Measurements from ENCODE around the gene DPM2.

The DPM2 gene

GRCh38 chr9:127937388-127938297 lies at the start of gene DPM2:
Gene DPM2 (minus strand): TSS chr9:127937854. CDS start chr9:127937820, 34 bp downstream.
- DNase-seq: peak; percentile 87

- DNase-seq: no peak
Measured at GRCh38 chr9:127987103-127987614, 49.5 kb upstream of the DPM2 start.

GRCh38 chr9:127985011-127985410 lies 47.4 kb upstream of the DPM2 start:
- no peak for DNase-seq

GRCh38 chr9:127983847-127984289 lies 46.2 kb upstream of the DPM2 start:
- DNase-seq: no peak

- no peak for DNase-seq
Measured at GRCh38 chr9:127982912-127983311, 45.3 kb upstream of the DPM2 start.

DNA sequence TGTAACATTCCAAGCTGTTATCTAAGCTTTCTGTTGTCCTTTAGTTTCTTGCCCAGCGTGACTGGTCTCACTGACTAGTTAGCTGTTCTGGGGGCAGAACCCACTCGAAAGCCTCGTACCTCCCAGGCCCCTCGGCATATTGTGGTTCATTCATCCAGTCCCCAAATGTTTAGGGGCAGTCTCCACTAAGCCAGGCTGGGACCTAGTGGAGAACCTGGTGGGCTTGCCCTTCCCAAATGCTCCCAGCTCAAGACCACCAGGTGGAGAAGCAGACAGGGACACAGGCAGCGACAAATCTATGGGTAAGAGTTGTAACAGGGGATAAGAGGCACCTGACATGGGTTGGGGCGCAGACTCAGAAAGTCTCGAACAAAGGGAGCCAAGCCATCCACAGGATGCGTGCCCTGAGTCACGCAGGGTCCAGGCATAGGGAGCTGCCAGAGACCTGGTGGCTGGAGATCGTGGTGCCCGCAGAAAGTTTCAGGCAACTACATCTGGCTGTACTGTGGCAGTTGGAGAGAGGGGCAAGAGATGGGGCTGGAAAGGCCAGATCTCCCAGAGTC lies 44.0 kb upstream of the DPM2 start:
- no peak for DNase-seq

DNA sequence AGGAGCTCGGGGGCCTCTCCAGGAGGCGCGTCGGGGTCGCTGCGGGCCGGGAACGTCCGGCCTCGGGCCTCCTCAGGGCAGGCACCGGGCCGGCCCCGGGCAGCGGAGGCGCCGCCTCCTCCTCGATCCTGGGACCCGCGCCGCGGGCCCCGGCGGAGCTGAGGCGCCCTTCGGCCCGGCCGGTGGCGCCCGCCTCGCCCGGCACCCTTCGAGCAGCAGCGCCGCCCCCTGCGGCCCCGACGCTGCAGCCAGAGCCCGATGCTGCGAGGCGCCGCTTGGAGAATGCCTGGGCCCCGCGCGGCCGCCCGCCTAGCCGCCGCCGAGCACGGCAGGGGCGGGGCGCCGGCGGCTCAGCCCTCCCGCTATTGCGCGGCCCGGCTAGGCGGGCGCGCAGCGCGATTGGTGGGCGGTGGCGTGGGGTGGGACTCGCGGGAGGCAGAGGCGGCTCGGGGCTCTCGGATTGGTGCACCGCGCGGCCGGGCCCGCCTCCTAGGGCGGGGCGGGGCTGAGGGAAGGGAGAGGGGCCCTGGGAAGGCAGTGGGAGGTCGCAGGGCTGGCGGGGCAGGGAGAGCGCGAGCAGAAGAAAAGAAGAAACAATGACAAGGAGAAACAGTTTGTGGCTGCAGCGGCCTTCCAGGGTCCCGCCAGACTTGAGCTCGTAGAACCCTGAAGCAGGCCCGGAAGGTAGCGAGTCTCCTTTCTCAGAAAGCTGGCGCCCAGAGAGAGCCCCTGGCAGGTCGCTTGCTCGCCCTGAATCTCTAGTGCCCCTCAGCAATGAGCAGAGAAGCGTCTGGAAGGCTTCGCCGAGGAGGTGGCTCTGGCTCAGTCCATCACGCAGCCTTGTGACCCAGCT lies 43.3 kb upstream of the DPM2 start, which contains the start of gene EEIG1:
TSS of gene EEIG1 (minus strand) at position 284 of the 853 bp plus-strand sequence. CDS start 852 bp downstream, outside the sequence.
- DNase-seq: peak; percentile 98

DNA sequence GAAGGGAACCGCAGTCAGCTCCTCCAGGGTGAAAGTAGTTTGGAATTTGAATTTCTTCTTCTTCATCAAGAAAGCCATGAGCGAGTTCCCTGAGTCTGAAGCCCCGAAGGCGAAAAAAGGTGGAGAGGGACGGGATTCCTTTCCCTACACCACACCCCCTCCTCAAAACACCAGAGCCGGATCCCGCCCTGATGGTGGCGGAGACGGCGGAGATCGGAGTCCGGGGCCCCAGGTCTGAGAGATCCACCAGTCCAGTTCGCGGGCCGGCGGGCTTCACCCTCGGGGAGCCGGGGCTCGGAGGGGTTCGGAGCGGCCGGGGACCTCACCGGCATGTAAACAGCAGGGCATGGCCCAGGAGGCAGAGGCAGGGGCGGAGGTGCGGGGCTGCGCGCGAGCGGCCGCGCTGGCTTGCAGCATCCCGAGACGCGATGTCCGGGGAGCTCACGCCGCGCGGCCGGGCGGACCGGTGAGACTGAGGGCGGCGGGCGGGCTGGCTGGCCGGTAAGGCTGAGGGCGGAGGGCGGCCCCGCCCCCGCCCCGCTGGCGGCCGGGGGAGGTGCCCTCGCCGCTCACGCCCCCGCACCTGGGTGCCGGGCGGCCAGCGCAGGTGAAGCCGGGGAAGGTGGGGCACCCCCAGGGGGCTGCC lies 42.5 kb upstream of the DPM2 start:
- peak; percentile 49 for DNase-seq

GRCh38 chr9:127979333-127980059 lies 41.8 kb upstream of the DPM2 start:
- DNase-seq: no peak

DNA sequence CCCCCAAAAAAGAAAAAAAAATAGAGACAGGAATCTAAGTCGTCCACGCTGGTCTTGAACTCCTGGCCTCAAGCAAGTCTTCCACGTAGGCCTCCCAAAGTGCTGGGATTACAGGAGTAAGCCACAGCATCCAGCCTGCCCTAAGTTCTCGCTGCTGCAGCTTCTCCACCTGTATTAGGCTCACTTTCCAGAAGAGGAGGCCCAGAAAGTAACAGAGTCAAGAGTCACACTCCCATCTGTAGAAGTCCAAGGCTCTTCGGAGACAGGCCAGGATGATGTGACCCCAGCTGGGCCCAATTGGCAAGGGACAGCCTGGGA lies 41.3 kb upstream of the DPM2 start:
- DNase-seq: no peak

DNA sequence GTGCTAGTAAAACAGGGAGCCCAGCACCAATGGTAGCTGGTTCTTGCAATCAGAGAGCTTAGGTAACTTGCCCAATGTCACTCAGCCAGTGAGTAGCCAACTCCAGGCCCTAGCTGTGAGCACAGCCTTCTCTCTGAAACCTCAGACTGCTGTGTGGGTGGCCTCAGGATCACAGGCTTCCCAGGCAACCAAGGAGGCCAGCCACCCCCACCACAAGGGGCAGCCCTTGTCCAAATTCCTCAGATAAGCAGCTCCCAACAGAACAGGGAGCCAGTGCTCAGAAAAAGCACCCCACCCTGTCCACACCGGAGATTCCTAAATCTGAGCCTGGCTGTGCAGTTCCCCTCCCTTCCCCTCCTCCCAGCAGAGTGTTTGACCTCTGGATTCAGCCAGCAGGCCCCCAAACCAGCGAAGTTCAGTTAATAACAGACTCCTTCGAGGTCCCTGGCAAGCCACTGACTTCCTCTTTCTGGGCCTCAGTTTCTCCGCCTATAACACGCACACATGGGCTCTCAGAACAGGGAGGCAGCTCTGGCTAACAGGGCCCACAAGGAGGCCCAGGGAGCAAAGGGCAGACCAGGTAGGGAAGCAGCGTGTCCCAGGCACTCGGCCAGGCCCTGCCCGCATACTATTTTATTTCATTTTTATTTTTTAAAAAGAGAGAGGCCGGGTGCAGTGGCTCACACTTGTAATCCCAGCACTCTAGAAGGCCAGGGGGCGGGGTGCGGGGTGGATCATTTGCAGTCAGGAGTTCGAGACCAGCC lies 40.4 kb upstream of the DPM2 start:
- DNase-seq: no peak

GRCh38 chr9:127977009-127977883 lies 39.6 kb upstream of the DPM2 start:
- peak; percentile 52 for DNase-seq

DNA sequence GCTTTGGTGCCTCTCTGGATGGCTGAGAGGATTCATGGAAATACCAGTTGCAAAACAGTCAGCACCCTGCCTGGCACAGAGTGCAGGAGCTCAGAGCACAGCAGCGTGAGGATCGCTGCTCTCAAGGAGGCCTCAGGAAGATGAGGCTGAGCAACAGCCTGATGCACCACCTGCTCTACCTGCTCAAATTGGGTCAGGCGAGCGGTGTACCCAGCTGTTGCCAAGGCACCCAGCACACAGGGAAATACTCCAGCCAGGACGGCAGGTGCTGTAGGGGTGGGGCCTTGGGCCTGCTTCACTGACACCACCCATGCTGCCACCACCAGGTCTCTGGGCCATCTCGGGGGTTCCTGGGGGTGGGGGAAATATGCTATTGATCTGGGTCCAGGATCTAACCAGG lies 38.8 kb upstream of the DPM2 start:
- no peak for DNase-seq

GRCh38 chr9:127975376-127976315 lies 38.0 kb upstream of the DPM2 start:
- no peak for DNase-seq

DNA sequence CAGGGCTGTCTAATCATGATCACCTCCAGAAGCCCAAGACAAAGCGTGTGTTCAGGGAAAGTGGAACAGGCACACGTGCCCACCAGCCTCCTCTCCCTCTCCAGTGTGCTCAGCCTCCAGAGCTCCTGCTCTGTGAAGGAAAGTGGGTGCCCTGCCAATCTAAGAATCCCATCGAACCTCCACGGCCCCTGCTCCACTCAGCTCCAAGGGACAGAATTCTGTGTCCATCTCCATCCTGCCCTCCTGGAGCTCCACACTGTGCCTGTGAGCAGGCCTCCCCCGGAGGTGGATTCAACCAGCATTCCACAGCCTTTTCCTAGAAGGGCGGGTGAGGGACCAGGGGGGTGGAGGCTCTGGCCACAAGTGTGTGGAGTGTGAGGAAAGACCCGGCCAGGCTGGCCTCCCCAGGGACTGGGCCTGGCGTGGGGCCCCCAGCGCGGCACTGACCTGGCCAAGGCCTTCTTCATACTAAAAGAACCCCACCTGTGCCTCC lies 37.2 kb upstream of the DPM2 start:
- no peak for DNase-seq

GRCh38 chr9:127974001-127974768 lies 36.5 kb upstream of the DPM2 start:
- no peak for DNase-seq

- DNase-seq: no peak
Measured at GRCh38 chr9:127973169-127974000, 35.7 kb upstream of the DPM2 start.
